Measurements from ENCODE around the gene CCDC50. TPM values are rescaled to one million over a fixed set of nuclear protein-coding genes. Genes with fewer than 3 reads are reported as not detected.

The CCDC50 gene
- total and polyA plus RNA-seq, 10 of the 15 experiments (the other 5 are each of a cell fraction or from before 2014, with no cell fraction given), result 46.7 to 150 (median 125) TPM

DNA sequence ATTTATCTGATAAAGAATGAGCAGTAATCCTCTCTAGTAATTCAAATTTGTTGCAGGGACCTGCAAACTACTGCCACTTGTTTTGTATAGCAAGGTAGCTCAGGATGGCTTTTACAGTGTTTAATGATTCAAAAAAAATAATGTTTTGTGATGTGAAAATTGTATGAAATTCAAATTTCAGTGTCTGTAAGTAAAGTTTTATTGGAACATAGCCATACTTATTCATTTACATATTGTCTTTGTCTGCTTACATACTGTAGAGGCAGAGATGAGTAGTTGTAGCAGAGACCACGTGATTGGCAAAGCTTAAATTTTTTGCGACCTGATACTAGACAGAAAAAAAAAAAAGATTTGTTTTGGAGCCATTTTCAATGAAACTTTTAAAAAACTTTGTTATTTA lies 7.6 kb downstream of the CCDC50 start (continued):
- TF ChIP-seq, protein P1, sequence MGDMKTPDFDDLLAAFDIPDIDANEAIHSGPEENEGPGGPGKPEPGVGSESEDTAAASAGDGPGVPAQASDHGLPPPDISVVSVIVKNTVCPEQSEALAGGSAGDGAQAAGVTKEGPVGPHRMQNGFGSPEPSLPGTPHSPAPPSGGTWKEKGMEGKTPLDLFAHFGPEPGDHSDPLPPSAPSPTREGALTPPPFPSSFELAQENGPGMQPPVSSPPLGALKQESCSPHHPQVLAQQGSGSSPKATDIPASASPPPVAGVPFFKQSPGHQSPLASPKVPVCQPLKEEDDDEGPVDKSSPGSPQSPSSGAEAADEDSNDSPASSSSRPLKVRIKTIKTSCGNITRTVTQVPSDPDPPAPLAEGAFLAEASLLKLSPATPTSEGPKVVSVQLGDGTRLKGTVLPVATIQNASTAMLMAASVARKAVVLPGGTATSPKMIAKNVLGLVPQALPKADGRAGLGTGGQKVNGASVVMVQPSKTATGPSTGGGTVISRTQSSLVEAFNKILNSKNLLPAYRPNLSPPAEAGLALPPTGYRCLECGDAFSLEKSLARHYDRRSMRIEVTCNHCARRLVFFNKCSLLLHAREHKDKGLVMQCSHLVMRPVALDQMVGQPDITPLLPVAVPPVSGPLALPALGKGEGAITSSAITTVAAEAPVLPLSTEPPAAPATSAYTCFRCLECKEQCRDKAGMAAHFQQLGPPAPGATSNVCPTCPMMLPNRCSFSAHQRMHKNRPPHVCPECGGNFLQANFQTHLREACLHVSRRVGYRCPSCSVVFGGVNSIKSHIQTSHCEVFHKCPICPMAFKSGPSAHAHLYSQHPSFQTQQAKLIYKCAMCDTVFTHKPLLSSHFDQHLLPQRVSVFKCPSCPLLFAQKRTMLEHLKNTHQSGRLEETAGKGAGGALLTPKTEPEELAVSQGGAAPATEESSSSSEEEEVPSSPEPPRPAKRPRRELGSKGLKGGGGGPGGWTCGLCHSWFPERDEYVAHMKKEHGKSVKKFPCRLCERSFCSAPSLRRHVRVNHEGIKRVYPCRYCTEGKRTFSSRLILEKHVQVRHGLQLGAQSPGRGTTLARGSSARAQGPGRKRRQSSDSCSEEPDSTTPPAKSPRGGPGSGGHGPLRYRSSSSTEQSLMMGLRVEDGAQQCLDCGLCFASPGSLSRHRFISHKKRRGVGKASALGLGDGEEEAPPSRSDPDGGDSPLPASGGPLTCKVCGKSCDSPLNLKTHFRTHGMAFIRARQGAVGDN (IDR thresholded peaks at IDR 0.05), result no peak

DNA sequence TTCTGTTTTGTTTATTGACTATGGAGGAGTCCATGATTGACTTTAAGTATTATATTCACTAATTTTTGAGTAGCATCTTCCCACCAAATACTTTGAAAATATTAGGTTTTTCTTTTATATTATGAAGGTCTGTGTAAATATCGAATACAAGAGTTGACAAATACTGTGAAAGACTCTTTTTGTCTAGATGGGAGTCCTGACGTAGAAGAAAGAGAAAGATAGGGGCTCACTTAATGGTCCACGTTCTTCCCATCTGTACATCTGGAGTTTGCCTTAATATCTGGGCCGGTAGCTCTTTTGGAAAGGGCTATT lies 8.9 kb downstream of the CCDC50 start:
- in situ Hi-C loops (cut with MboI) (no loop called here), intact Hi-C loops (cut with micrococcal nuclease; ENCODE audit: unreplicated experiment) (loop anchor here (2.0 kb wide), 1 partner anchor 17 kb away; no protein-coding TSS in a partner anchor)
- no peak overlapping the region; the same call in 1 of the 2 replicates for H3K4me3 ChIP-seq
- 42% methylated on average over 4 of the region's 4 CpGs for WGBS (ENCODE audit: insufficient coverage, insufficient replicate concordance, low lambda C conversion rate, missing lambda C conversion rate)
- no TSS peak for BruUV-seq (replicated peaks)
- no peaks in the 10 kb centered on the region for H3K36me3 ChIP-seq (ENCODE audit: control insufficient read depth in 2 of 2, insufficient read depth in 2 of 2, low read length in 1 of 2)
- H3K79me2 ChIP-seq (ENCODE audit: control insufficient read depth, insufficient read depth, low read length), result peaks cover 72% of the 10 kb centered on the region
- ATAC-seq (no peak), FAIRE-seq (no peak), DNase-seq (ENCODE audit: low read depth, low spot score) (no peak)
- no peaks in the 10 kb centered on the region for H4K20me1 ChIP-seq (ENCODE audit: control insufficient read depth, insufficient read depth)
- CTCF ChIA-PET, result interaction anchor here (1.0 to 1.6 kb wide), 4 partner anchors 10 to 94 kb away, joined by 3 to 7 read pairs (median 4); no protein-coding TSS in a partner anchor
- SMC1A ChIA-PET (ENCODE audit: uncharacterized antibody, unreplicated experiment), result interaction anchor here (0.9 to 7.9 kb wide), 15 partner anchors 9 to 92 kb away, joined by 3 to 208 read pairs (median 7); no protein-coding TSS in a partner anchor
- no peaks in the 10 kb centered on the region; the same call in 2 of the 3 replicates for H3K9me3 ChIP-seq (replicated peaks; ENCODE audit: control insufficient read depth, insufficient read depth, low read length)
- peak overlapping the region; percentile 21; the same call in 1 of the 2 replicates for H3K4me2 ChIP-seq (ENCODE audit: control insufficient read depth, insufficient read depth)
- no peak overlapping the region for H3K9ac ChIP-seq (ENCODE audit: control insufficient read depth, insufficient read depth, low read length)
- no peaks in the 10 kb centered on the region for H3K27me3 ChIP-seq (replicated peaks in 1 of 2; ENCODE audit: control insufficient read depth in 2 of 2, insufficient read depth in 2 of 2, low read length in 1 of 2)
- POLR2A ChIA-PET, result interaction anchor here (0.6 to 6.8 kb wide), 8 partner anchors 11 to 1129 kb away, joined by 3 to 49 read pairs (median 9); no protein-coding TSS in a partner anchor
- RAD21 ChIA-PET (ENCODE audit: unreplicated experiment), result interaction anchor here (2.0 to 7.2 kb wide), 9 partner anchors 10 to 94 kb away, joined by 6 to 108 read pairs (median 19); no protein-coding TSS in a partner anchor
- no peak overlapping the region for H2AFZ ChIP-seq (ENCODE audit: control insufficient read depth, low read depth, low read length)
- H3K27ac ChIP-seq (ENCODE audit: control insufficient read depth, insufficient read depth), result no peak overlapping the region
- peaks cover 7% of the 10 kb centered on the region; the same call in 1 of the 2 replicates for H3K4me1 ChIP-seq (ENCODE audit: control insufficient read depth, insufficient read depth, low read length)
- TF ChIP-seq JUNB (IDR thresholded peaks at IDR 0.05), result no peak
- TF ChIP-seq, protein P1 (IDR thresholded peaks at IDR 0.05), result no peak
- no peak for TF ChIP-seq NFYB (IDR thresholded peaks at IDR 0.05; ENCODE audit: insufficient read depth, low read depth, low read length)
- no peak for TF ChIP-seq RFX5 (IDR thresholded peaks at IDR 0.05; ENCODE audit: low read depth, low read length)
- no peak for TF ChIP-seq PAX8 (IDR thresholded peaks at IDR 0.05)
- TF ChIP-seq, protein P2, sequence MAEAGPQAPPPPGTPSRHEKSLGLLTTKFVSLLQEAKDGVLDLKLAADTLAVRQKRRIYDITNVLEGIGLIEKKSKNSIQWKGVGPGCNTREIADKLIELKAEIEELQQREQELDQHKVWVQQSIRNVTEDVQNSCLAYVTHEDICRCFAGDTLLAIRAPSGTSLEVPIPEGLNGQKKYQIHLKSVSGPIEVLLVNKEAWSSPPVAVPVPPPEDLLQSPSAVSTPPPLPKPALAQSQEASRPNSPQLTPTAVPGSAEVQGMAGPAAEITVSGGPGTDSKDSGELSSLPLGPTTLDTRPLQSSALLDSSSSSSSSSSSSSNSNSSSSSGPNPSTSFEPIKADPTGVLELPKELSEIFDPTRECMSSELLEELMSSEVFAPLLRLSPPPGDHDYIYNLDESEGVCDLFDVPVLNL (IDR thresholded peaks at IDR 0.05; ENCODE audit: low read depth, low read length), result no peak
- TF ChIP-seq, protein P3, sequence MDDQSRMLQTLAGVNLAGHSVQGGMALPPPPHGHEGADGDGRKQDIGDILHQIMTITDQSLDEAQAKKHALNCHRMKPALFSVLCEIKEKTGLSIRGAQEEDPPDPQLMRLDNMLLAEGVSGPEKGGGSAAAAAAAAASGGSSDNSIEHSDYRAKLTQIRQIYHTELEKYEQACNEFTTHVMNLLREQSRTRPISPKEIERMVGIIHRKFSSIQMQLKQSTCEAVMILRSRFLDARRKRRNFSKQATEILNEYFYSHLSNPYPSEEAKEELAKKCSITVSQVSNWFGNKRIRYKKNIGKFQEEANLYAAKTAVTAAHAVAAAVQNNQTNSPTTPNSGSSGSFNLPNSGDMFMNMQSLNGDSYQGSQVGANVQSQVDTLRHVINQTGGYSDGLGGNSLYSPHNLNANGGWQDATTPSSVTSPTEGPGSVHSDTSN (IDR thresholded peaks at IDR 0.05; ENCODE audit: insufficient replicate concordance, low read depth, low read length), result no peak
- no peak for TF ChIP-seq ZSCAN29 (IDR thresholded peaks at IDR 0.05)
- no peak for TF ChIP-seq SUZ12 (IDR thresholded peaks at IDR 0.05; ENCODE audit: unreplicated experiment)

All from GM12878 (cell line).